Activated gamma-delta T cell treated with anti-CD3 and anti-CD28 coated beads, Interleukin-2, amount 50 U/mL, for 16 hours (primary cell): ENCODE measurements around the gene PTPN22.

Experiments
- DNase-seq: peaks from one replicate; pipeline ENCODE4 v3.0.0-alpha.2; 2020; ENCODE audit warnings: low read depth

The PTPN22 gene

DNA sequence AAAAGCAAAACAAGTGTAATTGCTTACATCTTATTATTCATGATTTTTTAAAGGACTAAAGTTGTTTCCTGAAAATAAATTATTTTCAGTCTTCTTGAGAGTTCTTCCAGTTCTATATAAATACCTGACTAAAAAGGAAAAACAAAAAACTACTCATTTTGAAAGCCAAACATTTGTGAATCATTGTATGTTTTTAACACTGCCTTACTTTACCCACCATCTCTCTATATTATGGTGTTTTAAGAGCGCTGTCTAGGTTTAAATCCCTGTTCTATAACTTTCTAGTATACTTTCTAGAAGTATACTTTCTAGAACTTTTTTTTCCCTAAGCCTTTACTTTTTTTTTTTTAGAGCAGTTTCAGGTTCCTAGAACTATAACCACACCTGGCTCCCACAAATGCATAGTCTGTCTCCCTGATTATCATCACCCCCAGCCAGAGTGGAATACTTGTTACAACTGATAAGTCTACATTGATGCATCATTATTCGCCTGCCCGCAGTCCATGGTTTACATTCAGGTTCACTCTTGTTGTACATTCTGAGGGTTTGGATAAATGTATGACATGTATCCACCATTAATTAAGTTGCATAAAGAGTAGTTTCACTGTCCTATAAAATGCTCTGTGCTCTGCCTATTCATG lies 69.0 kb downstream of the PTPN22 start:
- DNase-seq = no peak

- DNase-seq = no peak
These were observed 71.0 kb downstream of the PTPN22 start for GRCh38 chr1:113800487-113800886.

- no peak for DNase-seq
These were observed 74.0 kb downstream of the PTPN22 start for GRCh38 chr1:113797472-113797871.

GRCh38 chr1:113793878-113794834 lies 77.4 kb downstream of the PTPN22 start:
- no peak for DNase-seq

GRCh38 chr1:113792986-113793385 lies 78.5 kb downstream of the PTPN22 start:
- DNase-seq = no peak

DNA sequence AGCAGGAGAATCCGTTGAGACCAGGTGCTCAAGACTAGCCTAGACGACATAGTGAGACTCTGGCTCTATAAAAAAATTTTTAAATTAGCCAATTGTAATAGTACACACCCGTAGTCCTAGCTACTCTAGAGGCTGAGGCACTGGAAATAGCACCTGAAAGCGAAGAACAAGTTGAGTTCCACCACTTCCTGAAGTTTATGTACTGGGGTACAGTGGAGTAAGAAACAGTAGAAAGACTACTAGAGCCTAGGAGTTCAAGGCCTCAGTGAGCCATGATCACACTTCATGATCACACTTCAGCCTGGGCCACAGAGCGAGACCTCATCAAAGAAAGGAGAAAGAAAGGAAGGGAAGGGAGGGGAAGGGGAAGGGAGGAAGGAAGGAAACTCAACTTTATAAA lies 79.0 kb downstream of the PTPN22 start:
- no peak for DNase-seq

GRCh38 chr1:113788802-113789201 lies 82.7 kb downstream of the PTPN22 start:
- DNase-seq = no peak

DNA sequence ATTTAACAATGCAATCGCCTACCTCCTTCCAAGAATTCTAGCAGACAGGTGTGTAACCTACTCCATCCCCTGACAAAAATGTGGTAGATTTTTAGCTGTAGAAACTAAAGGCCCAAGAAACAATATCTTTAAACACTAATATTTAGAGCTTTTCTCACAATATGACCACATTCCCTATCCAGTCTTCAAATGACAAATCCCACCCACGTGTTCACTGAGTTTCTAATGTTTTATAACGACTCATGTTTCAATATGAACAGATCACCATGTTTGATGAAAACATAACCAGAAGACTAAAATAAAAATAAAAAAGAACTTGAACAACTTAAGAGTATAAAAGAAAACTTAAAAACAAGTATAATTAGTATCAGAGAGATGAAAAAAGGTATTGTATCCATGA lies 83.8 kb downstream of the PTPN22 start:
- no peak for DNase-seq

DNA sequence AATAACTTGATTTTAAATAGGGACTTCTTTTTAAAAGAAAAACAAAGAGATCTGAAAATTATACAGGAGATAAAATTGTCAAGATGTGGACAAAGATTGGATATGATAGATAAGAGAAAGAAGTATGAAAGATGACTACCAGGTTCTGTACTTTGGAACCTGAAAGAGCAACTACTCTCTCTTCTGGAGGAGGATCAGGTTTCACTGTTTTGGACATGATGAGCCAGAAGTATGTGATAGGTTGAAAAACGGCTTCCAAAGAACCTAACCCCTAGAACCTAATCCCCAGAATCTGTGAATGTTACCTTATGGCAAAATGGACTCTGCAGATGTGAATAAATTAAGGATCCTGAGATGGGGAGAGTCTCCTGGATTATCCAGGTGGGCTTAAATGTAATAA lies 85.4 kb downstream of the PTPN22 start:
- no peak for DNase-seq

- no peak for DNase-seq
These were observed 87.3 kb downstream of the PTPN22 start for GRCh38 chr1:113784104-113784779.

GRCh38 chr1:113783254-113784103 lies 88.0 kb downstream of the PTPN22 start:
- DNase-seq = no peak

GRCh38 chr1:113782406-113782805 lies 89.1 kb downstream of the PTPN22 start:
- no peak for DNase-seq

DNA sequence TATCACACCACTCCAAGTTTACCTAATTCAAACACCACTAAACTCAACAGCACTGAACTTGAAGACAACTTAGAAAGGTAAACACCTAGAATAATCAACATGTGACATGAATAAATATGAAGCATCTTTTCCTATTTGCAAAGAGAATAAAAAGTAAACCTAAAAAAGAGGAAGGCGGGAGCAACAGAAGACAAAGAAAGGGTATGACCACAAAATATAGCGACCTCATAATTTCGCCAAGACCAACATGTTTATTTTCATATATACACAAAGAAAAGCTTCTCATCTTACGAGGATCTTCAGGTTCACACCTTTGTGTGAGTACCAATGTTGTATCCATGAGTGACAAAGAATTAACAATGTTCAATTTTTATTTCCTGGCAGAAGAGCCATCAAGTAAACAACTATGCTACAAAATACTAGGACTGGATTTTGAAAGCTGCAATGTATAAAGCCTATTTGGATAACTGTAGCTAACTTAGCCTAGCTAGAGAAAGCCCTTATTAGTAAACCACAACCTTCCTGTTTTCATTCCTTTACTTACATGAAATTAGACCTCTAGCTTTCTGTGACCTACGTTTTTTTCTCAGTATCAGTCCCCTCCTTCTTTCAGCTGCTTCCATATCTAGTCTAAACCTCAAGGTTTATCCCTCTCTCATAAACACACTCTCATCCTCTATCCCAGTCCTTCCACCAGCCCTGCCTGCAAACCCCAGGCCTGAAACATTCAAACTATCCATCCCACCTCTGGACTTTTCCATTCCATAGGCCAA lies 91.0 kb downstream of the PTPN22 start:
- DNase-seq = no peak

DNA sequence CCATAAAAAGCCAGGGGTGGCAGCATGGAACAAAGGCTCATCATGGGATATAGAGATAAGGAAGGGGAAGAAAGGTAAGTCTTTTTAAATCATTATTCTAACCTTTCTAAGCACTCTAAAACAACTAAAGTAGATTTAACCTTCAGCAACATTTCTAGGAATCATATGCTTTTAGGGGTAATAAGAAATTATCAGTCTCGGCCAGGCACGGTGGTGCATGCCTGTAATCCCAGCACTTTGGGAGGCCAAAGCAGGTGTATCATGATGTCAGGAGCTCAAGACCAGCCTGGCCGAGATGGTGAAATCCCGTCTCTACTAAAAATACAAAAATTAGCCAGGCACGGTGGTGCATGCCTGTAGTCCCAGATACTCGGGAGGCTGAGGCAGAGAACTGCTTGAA lies 92.0 kb downstream of the PTPN22 start:
- DNase-seq = no peak

DNA sequence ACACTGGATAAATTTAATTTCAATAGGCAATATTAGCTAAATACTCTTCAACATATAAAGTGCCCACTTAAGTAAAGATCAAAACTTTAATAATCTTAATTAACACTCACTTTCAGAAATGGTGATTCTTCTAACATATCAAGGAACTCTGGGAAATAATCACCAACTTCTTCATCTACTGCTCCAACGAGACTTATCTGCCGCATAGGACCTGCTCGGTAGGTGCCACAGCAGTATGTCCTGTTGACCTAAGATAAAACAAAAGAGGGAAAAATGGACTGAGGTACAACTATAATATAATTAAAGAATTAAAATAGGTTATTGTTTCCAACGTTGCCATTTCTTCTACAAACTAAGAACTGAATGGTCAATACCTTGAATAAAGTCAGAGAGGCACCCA lies 94.0 kb downstream of the PTPN22 start:
- DNase-seq = no peak

GRCh38 chr1:113770031-113770430 lies 101.5 kb downstream of the PTPN22 start:
- no peak for DNase-seq

DNA sequence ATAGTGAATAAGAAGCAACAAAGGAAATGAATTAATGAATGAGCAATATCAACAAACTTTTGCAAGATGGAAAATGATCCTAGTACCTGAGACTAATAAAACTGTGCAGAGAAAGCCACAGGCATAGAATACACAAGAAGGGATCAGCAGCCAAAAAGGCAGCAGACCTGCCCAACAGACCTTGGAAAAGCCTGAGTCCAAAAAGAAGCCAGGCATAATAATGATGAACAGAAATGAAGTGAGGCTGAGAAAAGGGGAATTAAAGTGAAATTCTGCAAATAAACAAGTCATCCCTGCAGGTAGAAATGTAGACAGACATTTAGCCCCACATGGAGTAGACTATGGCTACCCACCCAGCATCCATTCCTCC lies 101.9 kb downstream of the PTPN22 start:
- no peak for DNase-seq

DNA sequence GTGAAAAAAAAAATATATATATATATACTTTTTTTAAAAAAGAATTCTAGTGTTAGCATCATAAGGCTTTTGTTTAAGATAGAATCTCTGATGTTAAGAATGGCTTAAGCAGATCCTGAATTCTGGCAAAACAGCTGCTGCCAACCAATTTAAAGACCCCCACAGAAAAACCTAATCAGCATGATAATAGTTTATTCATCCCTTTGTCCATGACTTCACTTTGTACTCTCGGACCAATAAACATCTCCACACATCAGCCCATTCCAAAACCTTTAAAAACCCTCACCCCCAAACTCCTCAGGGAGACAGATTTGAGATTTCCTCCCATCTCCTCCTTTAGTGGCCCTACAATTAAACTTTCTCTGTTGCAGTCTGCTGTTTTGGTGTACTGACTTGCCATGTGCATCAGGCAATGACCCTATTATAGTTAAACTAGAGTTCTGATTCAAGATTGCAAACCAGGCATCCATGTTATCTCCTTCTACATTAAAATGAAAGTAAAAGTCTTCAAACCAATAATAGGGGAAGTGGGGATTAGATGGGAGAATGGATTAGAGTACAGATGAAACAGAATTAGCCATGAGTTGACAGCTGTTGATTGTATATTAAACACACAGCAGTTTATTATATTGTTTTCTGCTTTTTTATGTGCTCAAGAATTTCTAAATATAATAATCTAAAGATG lies 102.5 kb downstream of the PTPN22 start:
- no peak for DNase-seq

DNA sequence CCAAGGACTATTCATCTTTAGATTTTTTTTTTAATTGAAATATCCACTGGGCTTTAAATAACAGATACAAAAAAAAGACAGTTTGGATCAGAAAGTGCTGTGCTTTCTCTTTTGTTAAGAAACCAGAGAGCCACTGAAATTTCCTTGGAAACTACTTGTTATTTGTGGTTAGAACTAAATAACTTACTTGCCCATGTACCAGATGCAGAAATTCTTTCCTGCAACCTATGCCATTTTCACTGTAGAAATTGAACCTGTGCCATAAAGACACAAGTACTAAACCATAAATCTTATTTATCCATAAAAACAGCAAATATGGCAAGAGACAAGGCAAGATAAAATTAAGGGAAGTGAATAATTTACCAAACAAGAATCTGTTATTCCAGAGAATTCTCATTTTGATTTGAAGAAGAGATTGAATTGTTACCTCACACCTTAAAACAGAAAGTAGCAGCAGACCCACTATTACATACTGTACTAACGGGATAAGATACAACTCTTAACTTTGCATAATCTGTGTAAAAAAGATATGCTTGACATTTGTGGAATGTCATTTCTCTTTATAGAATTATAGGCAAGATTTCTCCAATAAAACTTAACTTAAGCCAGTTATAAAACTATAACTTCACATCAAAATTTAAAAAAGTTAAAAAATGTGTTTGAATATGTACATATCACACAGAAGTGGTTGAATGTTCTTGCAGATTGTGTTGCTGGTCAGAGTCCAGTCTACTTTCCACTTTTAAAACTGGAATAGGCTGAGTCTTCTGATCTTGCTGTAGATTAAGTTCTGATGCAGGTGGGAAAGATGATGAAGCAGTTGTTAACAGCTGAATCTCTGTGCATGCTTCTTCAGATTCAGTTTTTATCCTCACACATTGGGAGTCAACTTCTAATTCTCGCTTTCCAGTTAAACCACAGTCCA lies 105.9 kb downstream of the PTPN22 start:
- DNase-seq = no peak
